OCI-LY3 (cell line): ENCODE data around the gene COMT.

Source experiments
- H2AFZ ChIP-seq: fragments of 200-600, 300-600 bp; shearing (Covaris generic); 2 replicates; pipeline ENCODE4 v1.6.0; 2014; ENCODE audit warnings: antibody characterized with exemption, low read depth, low read length
- H3K27ac ChIP-seq: fragments of 200-600, 300-600 bp; sonication (generic); 2 replicates; pipeline ENCODE4 v1.5.1; 2014; ENCODE audit warnings: mild to moderate bottlenecking, low read length, moderate library complexity, mixed read lengths
- H3K27me3 ChIP-seq: fragments of 200-600, 300-600 bp; sonication (generic); 2 replicates; pipeline ENCODE4 v1.6.1; 2014; ENCODE audit warnings: low read depth, low read length, mixed read lengths
- H3K36me3 ChIP-seq: fragments of 200-600, 300-600 bp; sonication (generic); replicated peaks from 2 replicates; pipeline ENCODE3; 2014; ENCODE audit warnings: low read depth, low read length, mixed read lengths
- H3K4me1 ChIP-seq: fragments of 300-600, 200-600 bp; sonication (generic); 2 replicates; pipeline ENCODE4 v1.6.1; 2014; ENCODE audit warnings: low read length, mixed read lengths
- H3K4me2 ChIP-seq: fragments of 200-600, 300-600 bp; sonication (generic); 2 replicates; pipeline ENCODE4 v1.6.1; 2014; ENCODE audit warnings: low read length, mixed read lengths
- H3K4me3 ChIP-seq: fragments of 300-600, 200-600 bp; sonication (generic); 2 replicates; pipeline ENCODE4 v1.5.1; 2014; ENCODE audit warnings: antibody characterized with exemption, mild to moderate bottlenecking, low read length, moderate library complexity
- H3K79me2 ChIP-seq: fragments of 300-600, 200-600 bp; shearing (Covaris generic); 2 replicates; pipeline ENCODE4 v1.6.1; 2014; ENCODE audit warnings: mild to moderate bottlenecking, low read length, mixed read lengths
- H3K9ac ChIP-seq: fragments of 300-600, 200-600 bp; shearing (Covaris generic); 2 replicates; pipeline ENCODE4 v1.6.0; 2014; ENCODE audit warnings: mild to moderate bottlenecking, low read length, moderate library complexity
- H3K9me3 ChIP-seq: fragments of 200-600, 300-600 bp; shearing (Covaris generic); 2 replicates; pipeline ENCODE4 v1.6.1; 2014; ENCODE audit warnings: low read length, mixed read lengths; ENCODE audit not compliant: insufficient read depth
- H4K20me1 ChIP-seq: fragments of 200-600, 300-600 bp; sonication (generic); 2 replicates; pipeline ENCODE4 v1.6.1; 2016; ENCODE audit warnings: low read length, mixed read lengths; ENCODE audit not compliant: insufficient read depth
- CTCF ChIP-seq: fragments of 200-600, 300-600 bp; sonication (generic); IDR thresholded peaks from 2 replicates; pipeline ENCODE4 v1.5.1; 2014; ENCODE audit warnings: antibody characterized with exemption, low read length, low read depth
- EZH2phosphoT487 ChIP-seq: fragments of 200-600 bp; shearing (Covaris generic); IDR thresholded peaks from 2 replicates; pipeline ENCODE4 v1.6.1; 2018; ENCODE audit warnings: antibody characterized with exemption, mixed run types, low read depth

The COMT gene

DNA sequence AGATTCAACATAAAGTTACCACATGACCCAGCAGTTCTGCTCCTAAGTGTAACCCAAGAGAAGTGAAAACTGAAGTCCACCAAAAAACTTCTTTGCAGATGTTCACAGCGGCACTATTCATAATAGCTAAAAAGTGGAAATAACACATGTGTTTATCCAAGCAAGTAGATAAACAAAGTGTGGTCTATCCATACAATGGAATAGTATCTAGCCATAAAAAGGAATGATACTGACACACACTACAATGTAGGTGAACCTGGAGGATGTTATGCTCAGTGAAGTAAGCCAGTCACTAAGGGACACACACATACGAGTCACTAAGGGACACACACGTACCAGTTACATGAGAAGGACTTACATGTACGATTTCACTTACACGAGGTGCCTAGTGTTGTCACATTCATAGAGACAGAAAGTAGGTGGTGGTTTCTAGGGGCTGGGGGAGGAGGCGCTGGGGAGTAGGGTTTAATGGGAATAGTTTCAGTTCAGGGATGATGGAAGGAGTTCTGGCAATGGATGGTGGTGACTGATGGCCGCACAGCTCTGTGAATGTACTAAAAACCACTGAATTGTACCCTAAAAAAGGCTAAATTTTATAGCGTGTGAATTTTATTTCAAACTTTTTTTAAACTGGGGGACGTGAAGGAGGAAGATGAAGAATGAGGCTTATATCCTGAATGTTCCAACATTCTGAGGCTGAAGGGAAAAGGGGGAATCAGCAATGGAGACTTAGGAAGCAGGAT is 27.2 kb upstream of the COMT start:
- TF ChIP-seq CTCF: no peak
- no peak for TF ChIP-seq EZH2phosphoT487
- Histone ChIP-seq H3K4me2 (no peak overlapping the region), H3K4me1 (no peaks in the 10 kb centered on the region), H3K79me2 (no peaks in the 10 kb centered on the region), H2AFZ (no peak overlapping the region), H3K9ac (no peak overlapping the region), H3K36me3 (peaks cover 28% of the 10 kb centered on the region), H3K27ac (no peak overlapping the region), H3K9me3 (no peaks in the 10 kb centered on the region), H4K20me1 (no peaks in the 10 kb centered on the region; the same call in 1 of the 2 replicates), H3K4me3 (no peak overlapping the region), H3K27me3 (no peaks in the 10 kb centered on the region)

DNA sequence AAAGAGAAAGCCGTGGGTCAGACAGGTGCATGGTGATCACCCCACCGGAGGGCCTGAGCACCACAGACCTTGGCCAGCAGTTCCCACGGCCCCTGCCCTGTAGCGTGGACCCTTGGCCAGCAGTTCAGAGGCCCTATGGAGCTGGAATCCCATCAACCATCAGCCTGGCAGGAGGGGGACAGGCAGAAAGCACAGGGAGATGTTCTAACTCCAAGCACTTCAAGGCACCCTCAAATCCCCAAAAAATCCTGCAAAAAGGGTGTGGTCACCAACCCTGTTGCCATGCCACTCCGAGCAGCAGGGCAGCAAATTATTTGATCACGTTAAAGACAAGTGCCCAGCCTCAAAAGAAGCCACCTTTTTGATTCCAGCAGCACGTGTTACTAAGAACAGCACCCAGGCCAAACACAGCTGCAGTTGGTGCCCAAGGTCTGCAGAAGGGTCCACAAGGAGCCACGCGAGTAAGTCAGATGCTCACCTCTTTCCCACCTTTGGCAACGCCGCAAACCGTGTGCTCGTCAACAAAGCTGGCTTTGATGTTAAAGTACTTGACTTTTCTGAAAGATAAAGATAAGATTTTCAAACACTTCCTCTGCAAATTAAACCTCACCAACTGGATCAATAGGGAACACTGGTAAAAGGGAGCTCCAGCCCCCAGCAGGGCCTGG is 26.2 kb upstream of the COMT start:
- Histone ChIP-seq H3K9ac (no peak overlapping the region), H2AFZ (no peak overlapping the region), H3K4me3 (no peak overlapping the region), H3K4me1 (no peaks in the 10 kb centered on the region), H3K27me3 (no peaks in the 10 kb centered on the region), H3K27ac (no peak overlapping the region), H3K4me2 (no peak overlapping the region), H3K36me3 (peaks cover 28% of the 10 kb centered on the region), H3K79me2 (no peaks in the 10 kb centered on the region), H4K20me1 (no peaks in the 10 kb centered on the region; the same call in 1 of the 2 replicates), H3K9me3 (no peaks in the 10 kb centered on the region)
- TF ChIP-seq CTCF (no peak), EZH2phosphoT487 (no peak)

DNA sequence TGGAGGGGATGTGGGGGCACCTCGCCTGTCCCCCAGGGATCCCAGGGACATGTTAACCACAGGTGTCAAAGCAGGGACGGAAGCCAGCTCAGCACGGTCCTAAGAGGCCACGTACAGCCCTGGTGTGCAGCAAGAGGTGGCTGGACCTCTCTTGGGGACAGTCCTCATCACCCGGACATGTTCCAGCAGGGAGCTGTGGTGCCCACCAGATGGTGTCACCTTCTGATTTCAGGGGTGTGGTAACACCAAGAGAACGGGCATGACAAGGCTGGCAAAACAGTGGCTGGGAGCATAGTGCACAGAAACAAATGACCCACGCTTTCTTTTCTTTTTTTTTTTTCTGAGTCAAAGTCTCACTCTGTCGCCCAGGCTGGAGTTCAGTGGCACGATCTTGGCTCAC is 25.6 kb upstream of the COMT start:
- Histone ChIP-seq H3K27ac (no peak overlapping the region), H3K4me2 (no peak overlapping the region), H3K9ac (no peak overlapping the region), H3K4me1 (no peaks in the 10 kb centered on the region), H3K36me3 (peaks cover 28% of the 10 kb centered on the region), H3K27me3 (no peaks in the 10 kb centered on the region), H3K79me2 (no peaks in the 10 kb centered on the region), H3K9me3 (no peaks in the 10 kb centered on the region), H2AFZ (no peak overlapping the region), H3K4me3 (no peak overlapping the region), H4K20me1 (no peaks in the 10 kb centered on the region; the same call in 1 of the 2 replicates)
- TF ChIP-seq CTCF (no peak), EZH2phosphoT487 (no peak)

DNA sequence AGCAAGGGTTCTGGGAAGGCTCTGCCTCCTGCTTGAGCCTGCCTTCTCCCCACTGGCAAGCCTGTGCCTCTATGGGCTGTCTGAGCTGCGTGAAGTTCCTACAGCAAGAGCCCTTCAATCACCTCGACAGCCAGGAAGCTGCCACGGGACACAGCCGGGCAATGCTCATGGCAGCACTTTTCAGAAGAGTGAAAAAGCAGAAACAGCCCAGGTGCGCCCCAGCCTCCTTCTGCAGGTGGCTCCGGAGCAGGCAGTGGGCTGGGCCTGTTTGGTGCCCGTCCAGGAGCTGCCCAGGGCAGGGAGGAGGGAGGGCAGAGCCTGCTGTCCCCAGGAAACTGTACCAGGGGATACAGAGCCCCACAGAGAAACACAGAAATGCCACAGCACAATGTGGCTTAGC is 24.6 kb upstream of the COMT start:
- Histone ChIP-seq H2AFZ (no peak overlapping the region), H4K20me1 (no peaks in the 10 kb centered on the region; the same call in 1 of the 2 replicates), H3K36me3 (peaks cover 28% of the 10 kb centered on the region), H3K4me2 (no peak overlapping the region), H3K9me3 (no peaks in the 10 kb centered on the region), H3K27ac (no peak overlapping the region), H3K79me2 (no peaks in the 10 kb centered on the region), H3K4me1 (no peaks in the 10 kb centered on the region), H3K9ac (no peak overlapping the region), H3K27me3 (no peaks in the 10 kb centered on the region), H3K4me3 (no peak overlapping the region)
- TF ChIP-seq EZH2phosphoT487 (no peak), CTCF (no peak)
